ENCODE measurements around the gene TIAM1.

DNA sequence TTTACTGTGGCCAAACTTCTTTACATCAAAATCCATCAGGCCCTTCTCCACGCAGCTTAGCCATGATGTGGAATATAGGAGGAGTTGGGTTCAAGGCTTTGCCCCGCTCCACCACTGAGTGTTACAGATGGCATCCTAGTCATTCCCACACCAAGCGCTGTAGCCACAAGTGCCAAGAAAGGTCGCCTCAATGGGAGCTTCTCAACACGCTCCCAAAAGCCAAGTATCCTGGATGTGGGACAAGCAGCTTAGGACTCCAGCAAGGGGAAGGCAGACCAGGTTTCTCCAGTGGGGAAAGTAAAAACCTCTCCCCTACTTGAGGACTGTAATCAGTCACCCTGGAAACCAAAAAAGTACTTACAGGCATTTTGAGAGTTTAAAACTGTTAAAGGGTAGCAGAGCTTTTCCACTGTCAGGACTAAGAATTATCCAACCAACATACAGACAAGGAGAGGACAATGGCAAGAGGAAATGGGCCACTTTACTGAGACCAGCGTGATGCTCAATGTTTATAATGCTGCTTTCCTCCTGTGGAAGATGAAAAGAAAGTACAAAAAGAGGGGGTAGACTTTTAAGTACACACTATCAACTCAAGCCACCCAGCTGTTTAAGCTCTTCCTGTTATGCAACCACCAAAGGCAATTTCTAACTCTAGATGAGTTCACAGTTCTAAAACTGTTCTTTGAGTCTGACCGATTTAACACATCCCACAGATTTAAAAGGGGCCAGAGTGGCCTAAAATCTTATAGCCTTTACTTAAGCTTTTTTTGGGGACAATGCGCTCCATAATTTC is 185.1 kb downstream of the TIAM1 start:
- TF ChIP-seq GATA2 (IDR thresholded peaks at IDR 0.05; ENCODE audit: low read depth, low read length): no peak
- no peak for TF ChIP-seq GATA3 (IDR thresholded peaks at IDR 0.05; ENCODE audit: low read depth, low read length)

Data from SH-SY5Y (cell line).